NCI-H1092 treated with DMSO at 0.1 percent for 48 hours (cell line): ENCODE results near the gene DGKI.

Experiments
- DNase-seq: peaks from one replicate; lab custom pipeline; 2025; lab: John Stamatoyannopoulos, UW

DGKI gene

DNA sequence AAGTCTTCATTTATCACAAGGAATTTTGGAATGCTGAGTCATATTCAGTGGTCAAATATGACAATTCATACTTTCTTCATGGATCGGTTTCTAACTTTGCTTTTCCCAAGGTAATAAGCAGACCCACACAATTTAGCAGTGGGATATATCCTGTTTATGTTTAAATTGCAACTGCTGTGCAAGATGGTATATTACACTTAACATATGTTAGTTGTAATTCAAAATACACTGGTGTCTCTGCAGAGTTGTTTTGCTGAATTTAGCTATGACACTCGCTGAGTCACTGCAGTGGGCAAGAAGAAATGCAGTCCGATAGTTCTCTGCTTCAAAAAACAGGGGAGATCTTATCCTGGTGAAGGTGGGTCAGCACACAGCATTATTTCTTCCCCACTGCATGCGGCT is 308.4 kb downstream of the DGKI start:
- no peak for DNase-seq

DNA sequence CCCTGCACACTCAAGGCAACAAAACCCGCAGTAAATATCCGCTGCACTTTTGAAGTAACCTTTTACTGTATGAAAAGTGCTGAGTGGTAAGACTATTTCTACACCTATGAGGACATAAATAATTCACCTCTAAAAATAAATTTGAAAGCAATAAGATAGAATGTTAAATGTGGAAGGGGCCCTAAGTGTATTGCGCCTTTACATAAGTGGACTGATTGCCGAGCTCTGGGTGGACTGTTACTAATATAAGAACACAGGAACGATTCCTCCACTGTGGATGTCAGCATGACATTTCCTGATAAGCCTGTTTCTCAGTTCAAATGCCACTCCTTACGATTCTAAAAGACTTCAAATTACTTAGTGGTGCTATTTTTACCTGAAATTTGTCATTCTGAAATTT is 311.2 kb downstream of the DGKI start:
- DNase-seq = no peak

GRCh38 chr7:137531671-137532070 is 315.1 kb downstream of the DGKI start:
- no peak for DNase-seq

GRCh38 chr7:137527634-137528033 is 319.1 kb downstream of the DGKI start:
- no peak for DNase-seq

GRCh38 chr7:137523171-137523570 is 323.6 kb downstream of the DGKI start:
- no peak for DNase-seq

- DNase-seq = no peak
These were observed 325.3 kb downstream of the DGKI start for GRCh38 chr7:137521451-137521850.

GRCh38 chr7:137519947-137520346 is 326.8 kb downstream of the DGKI start:
- DNase-seq = no peak

GRCh38 chr7:137519181-137519691 is 327.5 kb downstream of the DGKI start:
- DNase-seq = no peak

GRCh38 chr7:137513091-137513490 is 333.7 kb downstream of the DGKI start:
- DNase-seq = no peak

DNA sequence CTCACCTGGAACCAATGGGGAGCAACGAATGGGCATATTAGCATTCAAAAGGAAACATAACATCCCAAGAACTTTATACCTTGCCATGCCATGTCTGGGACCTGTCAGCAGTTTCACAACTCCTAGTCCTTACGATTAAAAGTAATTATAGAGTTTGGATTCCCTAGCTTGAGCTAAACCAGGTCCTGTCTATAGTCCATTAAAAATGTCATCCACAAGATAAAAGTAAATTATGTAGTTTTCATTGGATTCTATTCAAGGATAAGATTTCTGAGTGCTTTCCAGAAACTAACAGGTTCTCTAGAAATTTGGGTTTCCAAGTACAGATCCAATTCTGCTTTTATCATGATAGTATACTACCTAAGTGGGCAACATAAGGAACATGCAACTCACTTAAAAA is 339.7 kb downstream of the DGKI start:
- DNase-seq = no peak

GRCh38 chr7:137506031-137506430 is 340.7 kb downstream of the DGKI start:
- no peak for DNase-seq

DNA sequence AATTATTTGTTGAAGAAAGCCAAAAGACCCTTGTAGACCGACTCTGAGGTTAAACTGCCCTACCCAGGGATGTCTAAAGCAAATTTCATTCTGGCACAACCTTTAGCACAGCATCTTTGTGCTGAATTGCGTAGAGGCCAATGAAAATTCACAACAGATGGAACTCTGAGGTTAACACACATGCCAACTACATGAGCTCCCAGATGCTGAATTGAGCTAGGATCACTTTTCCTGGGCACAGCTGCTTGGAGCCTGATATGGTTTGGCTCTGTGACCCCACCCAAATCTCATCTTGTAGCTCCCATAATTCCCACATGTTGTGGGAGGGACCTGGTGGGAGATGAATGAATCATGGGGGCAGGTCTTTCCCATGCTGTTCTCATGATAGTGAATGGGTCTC is 345.2 kb downstream of the DGKI start:
- DNase-seq = no peak

GRCh38 chr7:137492889-137493288 is 353.9 kb downstream of the DGKI start:
- no peak for DNase-seq

- no peak for DNase-seq
These were observed 356.9 kb downstream of the DGKI start for GRCh38 chr7:137489880-137490279.

DNA sequence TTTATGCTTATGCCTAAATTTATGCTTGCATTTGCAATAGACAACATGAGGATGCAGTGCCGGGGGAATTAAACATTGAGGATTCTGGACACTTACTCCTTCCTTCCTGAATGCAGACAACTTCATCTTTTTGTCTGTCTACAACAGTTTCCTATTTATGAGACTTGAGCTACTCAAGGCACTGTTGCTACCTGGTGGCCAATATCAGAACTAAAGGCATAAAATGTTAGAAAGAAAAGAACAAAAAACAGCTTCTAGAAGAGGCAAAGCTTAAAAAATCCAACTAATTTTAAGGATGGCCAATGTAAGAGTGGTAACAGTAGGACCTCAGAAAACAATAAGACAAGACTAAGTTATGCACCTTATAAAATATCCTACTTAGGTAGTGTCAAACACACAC is 358.7 kb downstream of the DGKI start:
- peak; percentile 5 for DNase-seq

- DNase-seq = no peak
These were observed 361.0 kb downstream of the DGKI start for GRCh38 chr7:137485818-137486217.

- no peak for DNase-seq
These were observed 362.4 kb downstream of the DGKI start for GRCh38 chr7:137484326-137484725.

DNA sequence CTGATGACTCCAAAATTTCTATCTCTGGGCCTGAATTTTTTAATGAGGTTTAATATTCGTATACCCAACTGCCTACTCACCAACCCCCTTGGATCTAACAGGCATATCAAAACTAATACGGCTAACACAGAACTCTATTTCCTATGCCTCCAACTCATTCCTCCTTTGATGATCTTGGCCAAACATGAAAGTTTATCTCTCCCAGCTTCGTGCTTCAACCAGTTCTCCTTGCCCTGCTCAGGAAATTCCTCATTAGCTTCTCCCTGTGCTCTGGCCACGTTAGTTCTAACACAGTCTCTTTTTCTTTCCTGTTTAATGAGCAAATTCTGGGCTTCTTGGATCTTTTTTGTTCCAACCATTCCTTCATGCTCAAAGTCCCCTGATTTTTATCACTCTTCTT is 364.3 kb downstream of the DGKI start:
- DNase-seq = no peak

- DNase-seq = no peak
These were observed 365.9 kb downstream of the DGKI start for GRCh38 chr7:137480824-137481365.

GRCh38 chr7:137480401-137480800 is 366.4 kb downstream of the DGKI start:
- no peak for DNase-seq

DNA sequence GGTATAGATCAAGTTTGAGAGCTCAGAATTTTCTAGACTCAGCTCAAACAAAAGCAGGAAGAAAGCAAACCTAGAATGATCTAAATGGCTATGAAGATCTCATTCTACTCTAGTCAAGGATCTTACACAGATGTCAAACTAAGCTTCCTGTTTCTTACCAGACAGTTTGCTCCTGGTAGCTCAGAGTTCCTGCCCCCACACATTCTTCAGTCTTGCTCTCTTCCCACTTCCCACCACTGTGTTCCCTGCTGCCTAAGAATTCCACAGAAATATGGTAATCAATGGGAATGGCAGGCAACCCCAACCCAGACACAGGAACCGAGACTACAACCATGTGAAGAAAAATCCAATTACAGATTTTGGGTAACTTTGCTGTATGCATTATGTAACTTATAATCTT is 369.8 kb downstream of the DGKI start:
- no peak for DNase-seq

- DNase-seq = no peak
These were observed 370.8 kb downstream of the DGKI start for GRCh38 chr7:137475966-137476365.

DNA sequence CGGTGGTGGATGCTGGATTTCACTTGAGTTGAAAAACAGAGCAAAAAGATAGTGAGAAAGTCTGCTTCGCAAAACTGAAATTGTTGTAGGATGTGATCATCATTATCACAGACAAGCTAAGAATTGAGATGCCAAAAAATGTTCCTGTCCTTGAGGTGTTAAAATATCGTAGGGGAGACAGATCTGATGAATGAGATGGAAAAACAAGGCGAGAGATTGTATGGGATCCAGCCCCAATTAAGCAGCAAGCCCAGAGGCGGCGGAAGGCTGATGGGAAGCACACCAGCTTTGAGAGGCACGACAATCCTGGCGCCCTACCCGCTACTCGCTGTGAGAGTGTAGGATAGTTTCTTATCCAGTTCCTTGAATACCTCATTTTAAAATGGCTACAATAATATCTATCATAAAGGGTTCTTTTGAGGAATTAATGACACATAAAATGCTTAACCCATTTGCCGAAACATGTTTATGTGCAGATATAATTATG is 372.2 kb downstream of the DGKI start:
- DNase-seq = no peak

DNA sequence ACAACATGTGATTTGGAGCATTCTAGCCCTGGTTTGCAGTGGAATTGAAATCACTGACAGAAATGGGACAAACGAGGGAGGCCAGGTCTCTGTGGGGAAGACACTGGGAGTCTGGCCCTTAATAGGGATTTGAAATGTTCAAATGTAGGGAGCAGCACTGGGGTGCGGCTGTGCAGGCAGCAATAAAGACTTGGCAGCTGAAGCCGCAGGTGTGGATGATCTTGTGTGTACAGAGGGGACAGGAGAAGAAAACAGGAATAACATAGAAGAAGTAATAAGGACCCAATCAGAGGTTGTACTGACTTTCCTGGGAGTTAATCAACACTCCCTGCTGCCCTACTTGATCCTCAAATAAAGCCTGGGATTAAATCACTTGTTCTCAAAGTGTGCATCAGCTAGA is 375.6 kb downstream of the DGKI start:
- no peak for DNase-seq
